Memory B cell (primary cell): Measurements from ENCODE around the gene KRTAP10-4.
A peak's percentile ranks its signal among the peaks of the same experiment; 100 is the strongest.
"Not testable (repeated sequence)": the region's sequence is repeated elsewhere in the genome, so short reads cannot be mapped to it uniquely, and the experiment has no call there.

Source experiments
- ATAC-seq: fragments of 150-1000 bp; cut with Tn5 transposase; 2 replicates; pipeline ENCODE4 v1.10.0; 2021; ENCODE audit warnings: low read depth, mild to moderate bottlenecking, moderate library complexity
- DNase-seq, 2 donors: peaks; one replicate each; pipeline ENCODE4 v3.0.0; 2022; ENCODE audit warnings: low spot score in 2 of 2
- H3K27ac Mint-ChIP-seq: one replicate; pipeline ENCODE4 v1.8.0; 2022; ENCODE audit warnings: mild to moderate bottlenecking, moderate library complexity, mixed read lengths
- H3K27me3 Mint-ChIP-seq: one replicate; pipeline ENCODE4 v1.8.0; 2022; ENCODE audit warnings: mixed read lengths
- H3K36me3 Mint-ChIP-seq: one replicate; pipeline ENCODE4 v1.8.0; 2022; ENCODE audit warnings: mild to moderate bottlenecking, mixed read lengths
- H3K4me1 Mint-ChIP-seq: one replicate; pipeline ENCODE4 v1.8.0; 2022; ENCODE audit warnings: mixed read lengths
- H3K4me3 Mint-ChIP-seq: one replicate; pipeline ENCODE4 v1.8.0; 2022; ENCODE audit warnings: mild to moderate bottlenecking, moderate library complexity, mixed read lengths
- H3K9me3 Mint-ChIP-seq: one replicate; pipeline ENCODE4 v1.8.0; 2022; ENCODE audit warnings: mixed read lengths

KRTAP10-4 gene

GRCh38 chr21:44547656-44548331, 25.7 kb upstream of the KRTAP10-4 start:
- peaks cover 11% of the 10 kb centered on the region for H3K36me3 Mint-ChIP-seq
- ATAC-seq, result no peak
- H3K4me3 Mint-ChIP-seq, result no peak overlapping the region
- no peak for DNase-seq
- peaks cover 20% of the 10 kb centered on the region for H3K27me3 Mint-ChIP-seq
- peaks cover 9% of the 10 kb centered on the region for H3K4me1 Mint-ChIP-seq
- H3K9me3 Mint-ChIP-seq, result peaks cover 18% of the 10 kb centered on the region
- H3K27ac Mint-ChIP-seq, result no peak overlapping the region

GRCh38 chr21:44548381-44548780, 25.1 kb upstream of the KRTAP10-4 start:
- no peak for ATAC-seq
- peaks cover 9% of the 10 kb centered on the region for H3K4me1 Mint-ChIP-seq
- peaks cover 18% of the 10 kb centered on the region for H3K9me3 Mint-ChIP-seq
- DNase-seq, result no peak
- H3K4me3 Mint-ChIP-seq, result no peak overlapping the region
- H3K27ac Mint-ChIP-seq, result no peak overlapping the region
- H3K27me3 Mint-ChIP-seq, result peaks cover 20% of the 10 kb centered on the region
- peaks cover 11% of the 10 kb centered on the region for H3K36me3 Mint-ChIP-seq

- DNase-seq (no peak), ATAC-seq (no peak)
- H3K27ac Mint-ChIP-seq, result no peak overlapping the region
- H3K4me1 Mint-ChIP-seq, result peaks cover 9% of the 10 kb centered on the region
- no peak overlapping the region for H3K4me3 Mint-ChIP-seq
- peaks cover 18% of the 10 kb centered on the region for H3K9me3 Mint-ChIP-seq
- H3K36me3 Mint-ChIP-seq, result peaks cover 11% of the 10 kb centered on the region
- H3K27me3 Mint-ChIP-seq, result peaks cover 20% of the 10 kb centered on the region
Observed at GRCh38 chr21:44548922-44549321, 24.6 kb upstream of the KRTAP10-4 start.

GRCh38 chr21:44549525-44550211, 23.9 kb upstream of the KRTAP10-4 start:
- no peak for DNase-seq
- peaks cover 9% of the 10 kb centered on the region for H3K4me1 Mint-ChIP-seq
- H3K4me3 Mint-ChIP-seq, result no peak overlapping the region
- ATAC-seq, result no peak
- H3K27me3 Mint-ChIP-seq, result peaks cover 24% of the 10 kb centered on the region
- H3K9me3 Mint-ChIP-seq, result peaks cover 18% of the 10 kb centered on the region
- peaks cover 11% of the 10 kb centered on the region for H3K36me3 Mint-ChIP-seq
- H3K27ac Mint-ChIP-seq, result no peak overlapping the region

GRCh38 chr21:44550285-44550684, 23.2 kb upstream of the KRTAP10-4 start:
- H3K4me3 Mint-ChIP-seq, ATAC-seq, H3K27ac Mint-ChIP-seq, H3K4me1 Mint-ChIP-seq, DNase-seq: not testable (repeated sequence)
- Mint-ChIP-seq H3K27me3 (peaks cover 26% of the 10 kb centered on the region), H3K36me3 (peaks cover 11% of the 10 kb centered on the region), H3K9me3 (peaks cover 17% of the 10 kb centered on the region)

- ATAC-seq (no peak), DNase-seq (no peak)
- H3K27me3 Mint-ChIP-seq, result peaks cover 26% of the 10 kb centered on the region
- no peak overlapping the region for H3K4me3 Mint-ChIP-seq
- H3K27ac Mint-ChIP-seq, result no peak overlapping the region
- peaks cover 11% of the 10 kb centered on the region for H3K36me3 Mint-ChIP-seq
- H3K9me3 Mint-ChIP-seq, result peaks cover 13% of the 10 kb centered on the region
- H3K4me1 Mint-ChIP-seq, result peaks cover 9% of the 10 kb centered on the region
Observed at GRCh38 chr21:44550807-44551206, 22.7 kb upstream of the KRTAP10-4 start.

GRCh38 chr21:44551340-44551961, 22.1 kb upstream of the KRTAP10-4 start, which contains the start of gene KRTAP10-2:
Gene KRTAP10-2 (minus strand): TSS chr21:44551505. CDS start chr21:44551458, 47 bp downstream.
- Mint-ChIP-seq H3K4me3 (no peak within 1 kb of the TSS), H3K36me3 (peaks cover 13% of the 10 kb centered on the region), H3K27me3 (peaks cover 26% of the 10 kb centered on the region), H3K9me3 (peaks cover 13% of the 10 kb centered on the region), H3K4me1 (peaks cover 9% of the 10 kb centered on the region), H3K27ac (no peak within 1 kb of the TSS)
- ATAC-seq (no peak), DNase-seq (no peak)

- Mint-ChIP-seq H3K9me3 (peaks cover 6% of the 10 kb centered on the region), H3K36me3 (peaks cover 8% of the 10 kb centered on the region), H3K27ac (no peak overlapping the region), H3K27me3 (peaks cover 26% of the 10 kb centered on the region), H3K4me1 (peaks cover 9% of the 10 kb centered on the region), H3K4me3 (no peak overlapping the region)
- ATAC-seq (no peak), DNase-seq (no peak)
Observed at GRCh38 chr21:44552136-44552535, 21.4 kb upstream of the KRTAP10-4 start.

GRCh38 chr21:44552681-44553080, 20.8 kb upstream of the KRTAP10-4 start:
- Mint-ChIP-seq H3K36me3 (peaks cover 5% of the 10 kb centered on the region), H3K4me1 (peaks cover 7% of the 10 kb centered on the region), H3K9me3 (peaks cover 2% of the 10 kb centered on the region), H3K27ac (no peak overlapping the region), H3K27me3 (peaks cover 27% of the 10 kb centered on the region), H3K4me3 (no peak overlapping the region)
- ATAC-seq (no peak), DNase-seq (no peak)

GRCh38 chr21:44555200-44555875, 18.2 kb upstream of the KRTAP10-4 start:
- Mint-ChIP-seq H3K4me1 (peaks cover 8% of the 10 kb centered on the region), H3K36me3 (peaks cover 7% of the 10 kb centered on the region), H3K27ac (no peak overlapping the region), H3K27me3 (peaks cover 21% of the 10 kb centered on the region), H3K9me3 (peaks cover 4% of the 10 kb centered on the region), H3K4me3 (no peak overlapping the region)
- no peak for ATAC-seq
- no peak for DNase-seq

GRCh38 chr21:44556879-44557278, 16.6 kb upstream of the KRTAP10-4 start:
- Mint-ChIP-seq H3K4me3 (no peak overlapping the region), H3K4me1 (peaks cover 8% of the 10 kb centered on the region), H3K36me3 (peaks cover 10% of the 10 kb centered on the region), H3K27me3 (peaks cover 14% of the 10 kb centered on the region), H3K27ac (no peak overlapping the region), H3K9me3 (peaks cover 11% of the 10 kb centered on the region)
- DNase-seq, result peak in 1 of 2 donors; percentile 9
- ATAC-seq, result peak; percentile 88

- Mint-ChIP-seq H3K4me1 (peaks cover 11% of the 10 kb centered on the region), H3K9me3 (peaks cover 17% of the 10 kb centered on the region), H3K27me3 (peaks cover 14% of the 10 kb centered on the region), H3K4me3 (no peak overlapping the region), H3K36me3 (peaks cover 14% of the 10 kb centered on the region), H3K27ac (peak overlapping the region; percentile 39)
- ATAC-seq (no peak), DNase-seq (no peak)
Observed at GRCh38 chr21:44557491-44558328, 15.8 kb upstream of the KRTAP10-4 start.

GRCh38 chr21:44558329-44558675, 15.2 kb upstream of the KRTAP10-4 start:
- peaks cover 11% of the 10 kb centered on the region for H3K4me1 Mint-ChIP-seq
- not testable (repeated sequence) for H3K4me3 Mint-ChIP-seq, DNase-seq, H3K27ac Mint-ChIP-seq, ATAC-seq
- peaks cover 15% of the 10 kb centered on the region for H3K36me3 Mint-ChIP-seq
- peaks cover 14% of the 10 kb centered on the region for H3K27me3 Mint-ChIP-seq
- peaks cover 21% of the 10 kb centered on the region for H3K9me3 Mint-ChIP-seq
